Chondrocyte (in vitro differentiated cells): ENCODE data around the gene FGF5. TPM values are rescaled to one million over a fixed set of nuclear protein-coding genes. Genes with fewer than 3 reads are reported as not detected.

Experiments used
- DNase-seq: peaks from one replicate; pipeline ENCODE4 v3.0.0; 2021; ENCODE audit warnings: mixed read lengths, low spot score
- H3K27ac Mint-ChIP-seq: one replicate; pipeline ENCODE4 v1.8.0; 2021; ENCODE audit warnings: mild to moderate bottlenecking, moderate library complexity, mixed read lengths; ENCODE audit not compliant: unreplicated experiment
- H3K27me3 Mint-ChIP-seq: 2 replicates; pipeline ENCODE4 v1.8.0; 2021; ENCODE audit warnings: low read depth, mixed read lengths
- H3K36me3 Mint-ChIP-seq: 2 replicates; pipeline ENCODE4 v1.8.0; 2021; ENCODE audit warnings: low read depth, mixed read lengths
- H3K4me1 Mint-ChIP-seq: 2 replicates; pipeline ENCODE4 v1.8.0; 2021; ENCODE audit warnings: low read depth, mild to moderate bottlenecking, mixed read lengths
- H3K4me3 Mint-ChIP-seq: one replicate; pipeline ENCODE4 v1.8.0; 2021; ENCODE audit warnings: mild to moderate bottlenecking, moderate library complexity, mixed read lengths; ENCODE audit not compliant: unreplicated experiment
- H3K9me3 Mint-ChIP-seq: 2 replicates; pipeline ENCODE4 v1.8.0; 2021; ENCODE audit warnings: low read depth, mixed read lengths
- total RNA-seq: library from RNA; stranded (reverse); gene quantifications from 3 replicates; pipeline ENCODE4 v1.2.1, GENCODE V29; 2021
- TF ChIP-seq, protein P1 (sequence below): fragments of 200-600 bp; sonication (generic); IDR thresholded peaks from 2 replicates; pipeline ENCODE4 v1.5.0; 2021; ENCODE audit warnings: antibody characterized with exemption, mild to moderate bottlenecking, moderate library complexity

The FGF5 gene
- total RNA-seq, 1 donor from 2014 or later, result 4.5 TPM

DNA sequence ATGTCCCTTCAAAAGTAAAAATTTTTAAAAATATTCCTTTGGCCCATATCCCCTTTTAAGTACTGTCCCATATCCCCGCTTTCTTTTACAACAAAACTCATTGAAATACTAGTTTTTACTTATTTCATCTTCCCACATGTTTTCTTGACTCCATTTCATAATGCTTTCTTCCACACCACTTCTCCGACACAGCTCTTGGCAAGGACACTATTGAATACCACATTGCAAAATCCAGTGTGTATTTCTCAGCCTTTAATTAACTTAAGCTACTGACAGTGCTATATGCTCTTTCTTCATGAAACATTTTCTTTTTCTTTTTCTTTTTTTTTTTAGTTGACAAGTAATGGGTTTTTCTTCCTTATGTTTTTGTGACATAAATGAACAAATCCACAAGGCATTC is 40.4 kb upstream of the FGF5 start:
- H3K4me3 Mint-ChIP-seq, result no peak overlapping the region
- no peak for DNase-seq
- H3K9me3 Mint-ChIP-seq, result no peaks in the 10 kb centered on the region

DNA sequence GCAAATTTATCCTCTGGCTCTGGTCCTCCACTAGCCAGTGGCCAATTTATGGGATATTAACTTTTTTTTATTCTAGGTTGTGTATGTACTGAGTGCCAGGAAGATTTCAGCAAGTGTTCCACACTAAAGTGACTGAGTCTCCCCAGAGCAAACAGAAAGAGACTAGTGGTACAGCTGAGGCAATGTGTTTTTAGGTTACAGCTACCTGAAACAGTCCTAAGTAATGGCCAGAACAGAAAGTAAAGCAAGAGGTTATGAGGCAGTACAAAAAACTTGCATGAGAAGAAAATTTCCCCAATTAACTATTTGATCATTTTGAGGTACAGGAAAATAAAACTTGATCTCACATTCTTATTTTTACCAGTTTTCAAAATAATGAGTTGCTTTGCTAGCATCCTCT is 38.0 kb upstream of the FGF5 start:
- H3K4me3 Mint-ChIP-seq, result no peak overlapping the region
- peaks cover 3% of the 10 kb centered on the region for H3K27me3 Mint-ChIP-seq
- H3K36me3 Mint-ChIP-seq, result no peaks in the 10 kb centered on the region
- no peaks in the 10 kb centered on the region for H3K4me1 Mint-ChIP-seq
- TF ChIP-seq, protein P1, sequence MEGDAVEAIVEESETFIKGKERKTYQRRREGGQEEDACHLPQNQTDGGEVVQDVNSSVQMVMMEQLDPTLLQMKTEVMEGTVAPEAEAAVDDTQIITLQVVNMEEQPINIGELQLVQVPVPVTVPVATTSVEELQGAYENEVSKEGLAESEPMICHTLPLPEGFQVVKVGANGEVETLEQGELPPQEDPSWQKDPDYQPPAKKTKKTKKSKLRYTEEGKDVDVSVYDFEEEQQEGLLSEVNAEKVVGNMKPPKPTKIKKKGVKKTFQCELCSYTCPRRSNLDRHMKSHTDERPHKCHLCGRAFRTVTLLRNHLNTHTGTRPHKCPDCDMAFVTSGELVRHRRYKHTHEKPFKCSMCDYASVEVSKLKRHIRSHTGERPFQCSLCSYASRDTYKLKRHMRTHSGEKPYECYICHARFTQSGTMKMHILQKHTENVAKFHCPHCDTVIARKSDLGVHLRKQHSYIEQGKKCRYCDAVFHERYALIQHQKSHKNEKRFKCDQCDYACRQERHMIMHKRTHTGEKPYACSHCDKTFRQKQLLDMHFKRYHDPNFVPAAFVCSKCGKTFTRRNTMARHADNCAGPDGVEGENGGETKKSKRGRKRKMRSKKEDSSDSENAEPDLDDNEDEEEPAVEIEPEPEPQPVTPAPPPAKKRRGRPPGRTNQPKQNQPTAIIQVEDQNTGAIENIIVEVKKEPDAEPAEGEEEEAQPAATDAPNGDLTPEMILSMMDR, result no peak
- DNase-seq, result no peak
- H3K27ac Mint-ChIP-seq, result no peak overlapping the region
- no peaks in the 10 kb centered on the region for H3K9me3 Mint-ChIP-seq

More for the DNA sequence above, 40.4 kb upstream of the FGF5 start:
- Mint-ChIP-seq H3K36me3 (no peaks in the 10 kb centered on the region), H3K27ac (no peak overlapping the region), H3K4me1 (no peaks in the 10 kb centered on the region), H3K27me3 (peaks cover 10% of the 10 kb centered on the region)
- TF ChIP-seq, protein P1, result no peak

DNA sequence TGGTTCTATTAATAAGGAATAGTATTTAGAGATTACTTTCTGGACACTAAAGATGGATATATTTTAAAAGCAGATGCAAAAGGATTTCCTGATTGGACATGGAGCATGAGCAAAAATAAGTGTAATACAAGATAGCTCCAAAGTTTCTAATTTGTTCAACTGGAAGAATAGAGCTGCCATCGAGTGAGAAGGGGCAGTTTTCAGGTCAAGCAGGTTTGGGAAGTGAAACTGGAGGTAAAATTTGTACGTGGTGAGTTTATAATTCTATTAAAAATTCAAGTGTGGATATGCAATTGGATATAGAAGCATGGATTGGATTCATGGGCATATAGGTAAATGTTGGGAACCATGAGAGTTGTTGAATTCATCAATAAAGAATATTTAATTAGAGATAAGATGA is 37.3 kb upstream of the FGF5 start:
- Mint-ChIP-seq H3K4me3 (no peak overlapping the region), H3K27me3 (peaks cover 3% of the 10 kb centered on the region), H3K36me3 (no peaks in the 10 kb centered on the region), H3K27ac (no peak overlapping the region), H3K4me1 (peaks cover 3% of the 10 kb centered on the region), H3K9me3 (no peaks in the 10 kb centered on the region)
- TF ChIP-seq, protein P1, result no peak
- DNase-seq, result no peak

DNA sequence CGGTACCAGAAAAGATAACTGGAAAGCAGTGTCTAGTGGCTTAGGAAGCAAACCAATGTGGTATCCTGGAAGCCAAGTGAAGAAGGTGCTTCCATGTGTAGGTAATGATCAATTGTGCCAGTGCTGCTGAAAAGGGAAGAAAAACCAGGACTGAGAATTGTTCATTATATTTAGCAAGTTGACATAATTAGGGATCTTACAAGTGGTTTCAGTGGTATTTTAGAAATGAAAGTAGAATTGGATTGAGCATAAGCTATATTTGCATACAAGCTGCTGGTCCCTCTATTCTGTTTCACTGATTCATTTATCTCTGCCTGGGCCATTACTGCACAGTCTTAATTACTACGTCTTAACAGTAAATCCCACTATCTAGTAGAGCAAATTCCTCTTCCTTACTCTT is 36.9 kb upstream of the FGF5 start:
- no peaks in the 10 kb centered on the region for H3K36me3 Mint-ChIP-seq
- TF ChIP-seq, protein P1, result no peak
- no peak overlapping the region for H3K27ac Mint-ChIP-seq
- no peaks in the 10 kb centered on the region for H3K9me3 Mint-ChIP-seq
- no peak for DNase-seq
- H3K27me3 Mint-ChIP-seq, result peaks cover 3% of the 10 kb centered on the region
- no peak overlapping the region for H3K4me3 Mint-ChIP-seq
- H3K4me1 Mint-ChIP-seq, result peaks cover 3% of the 10 kb centered on the region

DNA sequence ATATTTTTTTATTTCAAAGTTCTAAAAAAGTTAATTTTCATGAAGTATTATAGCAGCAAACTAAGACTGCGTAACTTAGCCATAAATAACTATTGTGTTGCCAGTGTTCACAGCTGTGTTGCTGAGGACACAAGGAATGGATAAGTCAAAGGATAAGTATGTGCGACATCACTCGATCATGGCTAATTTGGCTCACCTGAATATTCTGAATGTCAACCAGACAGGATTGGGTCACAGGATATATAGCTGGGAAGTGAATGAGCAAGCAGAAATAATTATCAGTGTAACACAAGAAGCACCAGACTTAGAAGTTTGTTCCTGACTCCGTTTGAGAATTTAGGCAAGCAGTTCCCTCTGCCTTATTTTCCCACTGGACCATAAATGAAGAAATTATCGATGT is 35.3 kb upstream of the FGF5 start:
- peaks cover 17% of the 10 kb centered on the region for H3K4me1 Mint-ChIP-seq
- no peaks in the 10 kb centered on the region for H3K9me3 Mint-ChIP-seq
- H3K27ac Mint-ChIP-seq, result no peak overlapping the region
- no peak overlapping the region for H3K4me3 Mint-ChIP-seq
- no peak for DNase-seq
- H3K36me3 Mint-ChIP-seq, result no peaks in the 10 kb centered on the region
- no peaks in the 10 kb centered on the region for H3K27me3 Mint-ChIP-seq
- TF ChIP-seq, protein P1, result no peak
